NT2/D1 (cell line): ENCODE results near the gene RGMA.

Source experiments
- SUZ12 ChIP-seq: IDR thresholded peaks from 2 replicates; pipeline ENCODE4 v1.6.1; 2011; ENCODE audit not compliant: insufficient read length, insufficient read depth; ENCODE audit errors: extremely low read depth
- YY1 ChIP-seq: IDR thresholded peaks from 2 replicates; pipeline ENCODE4 v1.6.1; 2011; ENCODE audit not compliant: insufficient read length, insufficient read depth
- ZNF274 ChIP-seq: IDR thresholded peaks from 2 replicates; pipeline ENCODE4 v1.6.1; 2011; ENCODE audit warnings: mild to moderate bottlenecking, low read depth, low read length

DNA sequence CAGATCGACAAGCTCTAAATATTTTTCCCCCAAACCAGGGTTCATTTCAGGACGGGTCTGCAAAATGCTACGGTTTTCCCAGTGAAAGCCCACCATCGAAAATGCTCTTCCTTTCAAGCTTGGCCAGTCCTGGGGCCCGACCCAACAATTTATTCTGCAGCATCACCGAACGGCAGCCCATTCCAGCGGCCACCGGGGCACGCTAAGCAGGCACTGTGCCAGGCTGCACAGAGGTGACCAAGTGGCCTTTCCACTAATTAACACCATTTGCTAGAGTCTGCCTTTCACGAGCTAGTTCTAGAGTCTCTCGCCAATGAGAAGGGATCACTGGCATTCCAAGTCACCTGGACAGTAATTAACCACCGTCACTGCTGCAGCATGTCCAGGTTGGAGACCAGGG lies 14.4 kb downstream of the RGMA start:
- TF ChIP-seq ZNF274 (no peak), YY1 (no peak), SUZ12 (no peak)
